HG03039 (cell line): ENCODE data around the gene MAPKAPK2.
A peak's percentile ranks its signal among the peaks of the same experiment; 100 is the strongest.
"Not testable (repeated sequence)": the region's sequence is repeated elsewhere in the genome, so short reads cannot be mapped to it uniquely, and the experiment has no call there.

ENCODE experiments used
- ATAC-seq: cut with Tn5 transposase; IDR thresholded peaks from one replicate; pipeline ENCODE4 v1.9.1; 2021; ENCODE audit warnings: mild to moderate bottlenecking, moderate library complexity; ENCODE audit not compliant: unreplicated experiment

The MAPKAPK2 gene

GRCh38 chr1:206770531-206771337 is 86.0 kb downstream of the MAPKAPK2 start, which contains the start of gene IL19:
Gene IL19 (plus strand): TSS chr1:206770773. CDS start chr1:206836663, 65,890 bp downstream.
- no peak for ATAC-seq

- ATAC-seq = no peak
Measured at GRCh38 chr1:206771338-206771692, 86.6 kb downstream of the MAPKAPK2 start.

GRCh38 chr1:206772243-206772937 is 87.7 kb downstream of the MAPKAPK2 start, which contains the start of gene IL10:
Gene IL10 (minus strand): TSS chr1:206772494. CDS start chr1:206772435, 59 bp downstream.
- ATAC-seq = no peak

- ATAC-seq = no peak
Measured at GRCh38 chr1:206774093-206774492, 89.4 kb downstream of the MAPKAPK2 start.

GRCh38 chr1:206776229-206776628 is 91.5 kb downstream of the MAPKAPK2 start:
- no peak for ATAC-seq

- ATAC-seq = no peak
Measured at GRCh38 chr1:206778031-206778430, 93.3 kb downstream of the MAPKAPK2 start.

GRCh38 chr1:206778911-206779310 is 94.2 kb downstream of the MAPKAPK2 start:
- not testable (repeated sequence) for ATAC-seq

GRCh38 chr1:206779638-206780037 is 94.9 kb downstream of the MAPKAPK2 start:
- no peak for ATAC-seq

- ATAC-seq = peak; percentile 43
Measured at GRCh38 chr1:206782448-206782847, 97.7 kb downstream of the MAPKAPK2 start.

GRCh38 chr1:206783506-206783905 is 98.8 kb downstream of the MAPKAPK2 start:
- ATAC-seq = no peak
